Activated CD4-positive, alpha-beta T cell treated with anti-CD3 and anti-CD28 coated beads for 36 hours (primary cell): Measurements from ENCODE around the gene RADIL. TPM values are rescaled to one million over a fixed set of nuclear protein-coding genes. Genes with fewer than 3 reads are reported as not detected.
A peak's percentile ranks its signal among the peaks of the same experiment; 100 is the strongest.

ENCODE experiments used
- ATAC-seq: fragments of 200-7000 bp; cut with Tn5 transposase; one replicate; pipeline ENCODE4 v1.10.0; 2021; ENCODE audit warnings: mild to moderate bottlenecking, moderate library complexity
- CTCF ChIA-PET: fragments of 350-600 bp; sonication (Branson Sonifier 250); formaldehyde crosslinking; loops from one replicate; lab custom pipeline; 2021; ENCODE audit warnings: antibody characterized with exemption; lab: Charles Lee
- POLR2A ChIA-PET: fragments of 350-600 bp; sonication (Branson Sonifier 250); formaldehyde crosslinking; loops from one replicate; lab custom pipeline; 2021; ENCODE audit warnings: antibody characterized with exemption, inconsistent platforms; lab: Charles Lee
- DNase-seq: peaks from one replicate; pipeline ENCODE4 v3.0.0-alpha.2; 2020
- H3K27ac Mint-ChIP-seq: one replicate; pipeline ENCODE4 v1.8.0; 2021; ENCODE audit warnings: mixed read lengths
- H3K27me3 Mint-ChIP-seq: one replicate; pipeline ENCODE4 v1.8.0; 2021; ENCODE audit warnings: mixed read lengths
- H3K36me3 Mint-ChIP-seq: one replicate; pipeline ENCODE4 v1.8.0; 2021; ENCODE audit warnings: low read depth, mixed read lengths
- H3K4me1 Mint-ChIP-seq: one replicate; pipeline ENCODE4 v1.8.0; 2021; ENCODE audit warnings: mixed read lengths
- H3K4me3 Mint-ChIP-seq: one replicate; pipeline ENCODE4 v1.8.0; 2021; ENCODE audit warnings: mild to moderate bottlenecking, moderate library complexity, mixed read lengths
- H3K9me3 Mint-ChIP-seq: one replicate; pipeline ENCODE4 v1.8.0; 2021; ENCODE audit warnings: low read depth, mixed read lengths
- intact Hi-C, 2 experiments: fragments of 100-400 bp; cut with DNase I in 1 of 2; cut with micrococcal nuclease in 1 of 2; formaldehyde crosslinking; loops; one replicate each; pipeline versions ENCODE4 v1.14.2 to v1.15.1; 2022 to 2024; cut with DNase I, micrococcal nuclease
- total RNA-seq, 2 experiments: library from RNA; stranded (reverse); gene quantifications; one replicate each; pipeline ENCODE4 v1.2.3, GENCODE V29; 2021

Gene RADIL
- total RNA-seq, 2 experiments from 2014 or later, result 0.42 to 0.69 TPM

GRCh38 chr7:4792537-4793126, 90.9 kb downstream of the RADIL start:
- Mint-ChIP-seq H3K27me3 (no peaks in the 10 kb centered on the region), H3K9me3 (no peaks in the 10 kb centered on the region), H3K27ac (no peak overlapping the region), H3K36me3 (peaks cover 10% of the 10 kb centered on the region), H3K4me3 (no peak overlapping the region), H3K4me1 (peaks cover 6% of the 10 kb centered on the region)
- ATAC-seq (peak; percentile 38), DNase-seq (peak; percentile 52)
- POLR2A ChIA-PET, result interaction anchor here (1.4 kb wide), 1 partner anchor 17 kb away, joined by 8 read pairs; the partner anchor contains the start of gene AP5Z1
- CTCF ChIA-PET, result interaction anchor here (0.6 to 3.9 kb wide), 12 partner anchors 9 to 145 kb away, joined by 3 to 24 read pairs (median 4); partner anchors contain the start of genes AP5Z1 and RADIL
- intact Hi-C loops, result loop anchor here (1.0 to 5.0 kb wide), 3 partner anchors 17 to 1950 kb away; partner anchors contain the start of genes RADIL (in 2 of the 2), AP5Z1 (in 1 of the 2) and GNA12 (in 1 of the 2)

- CTCF ChIA-PET, result interaction anchor here (0.5 to 3.9 kb wide), 13 partner anchors 10 to 145 kb away, joined by 3 to 24 read pairs (median 4); partner anchors contain the start of genes AP5Z1 and RADIL
- H3K27me3 Mint-ChIP-seq, result no peaks in the 10 kb centered on the region
- intact Hi-C loops, result loop anchor here (1.0 to 5.0 kb wide), 3 partner anchors 17 to 1950 kb away; partner anchors contain the start of genes RADIL (in 2 of the 2), AP5Z1 (in 1 of the 2) and GNA12 (in 1 of the 2)
- peaks cover 6% of the 10 kb centered on the region for H3K4me1 Mint-ChIP-seq
- no peaks in the 10 kb centered on the region for H3K9me3 Mint-ChIP-seq
- ATAC-seq (peak; percentile 93), DNase-seq (peak; percentile 93)
- no peak overlapping the region for H3K4me3 Mint-ChIP-seq
- peaks cover 10% of the 10 kb centered on the region for H3K36me3 Mint-ChIP-seq
- POLR2A ChIA-PET, result interaction anchor here (0.6 to 1.4 kb wide), 2 partner anchors 16 to 72 kb away, joined by 3 to 8 read pairs; partner anchors contain the start of gene AP5Z1
- no peak overlapping the region for H3K27ac Mint-ChIP-seq
Measured at GRCh38 chr7:4791738-4792536, 91.6 kb downstream of the RADIL start.

GRCh38 chr7:4791101-4791737, 92.3 kb downstream of the RADIL start:
- Mint-ChIP-seq H3K4me3 (no peak overlapping the region), H3K9me3 (no peaks in the 10 kb centered on the region), H3K36me3 (peaks cover 10% of the 10 kb centered on the region), H3K4me1 (peaks cover 6% of the 10 kb centered on the region), H3K27me3 (no peaks in the 10 kb centered on the region), H3K27ac (no peak overlapping the region)
- no peak for DNase-seq
- CTCF ChIA-PET, result interaction anchor here (1.2 to 3.9 kb wide), 5 partner anchors 13 to 93 kb away, joined by 3 to 24 read pairs (median 5); partner anchors contain the start of genes AP5Z1 and RADIL
- no peak for ATAC-seq
- intact Hi-C loops, result loop anchor here in 1 of 2 experiments (5.0 kb wide), 1 partner anchor 1949 kb away; the partner anchor contains the start of gene GNA12
- POLR2A ChIA-PET, result interaction anchor here (1.0 to 1.4 kb wide), 2 partner anchors 15 to 16 kb away, joined by 3 to 8 read pairs; partner anchors contain the start of gene AP5Z1

- intact Hi-C loops, result loop anchor here in 1 of 2 experiments (5.0 kb wide), 1 partner anchor 1948 kb away; the partner anchor contains the start of gene GNA12
- POLR2A ChIA-PET, result interaction anchor here (1.0 kb wide), 1 partner anchor 14 kb away, joined by 3 read pairs; no protein-coding TSS in a partner anchor
- CTCF ChIA-PET, result interaction anchor here (3.9 kb wide), 1 partner anchor 15 kb away, joined by 19 read pairs; the partner anchor contains the start of gene AP5Z1
Measured at GRCh38 chr7:4790516-4790991, 93.0 kb downstream of the RADIL start.

GRCh38 chr7:4790078-4790465, 93.4 kb downstream of the RADIL start:
- H3K27me3 Mint-ChIP-seq, result no peaks in the 10 kb centered on the region
- peaks cover 14% of the 10 kb centered on the region for H3K36me3 Mint-ChIP-seq
- ChIA-PET POLR2A (no interaction called here), CTCF (interaction anchor here (1.2 kb wide), 1 partner anchor 14 kb away, joined by 4 read pairs; no protein-coding TSS in a partner anchor)
- ATAC-seq (no peak), DNase-seq (no peak)
- no peak overlapping the region for H3K4me3 Mint-ChIP-seq
- no peaks in the 10 kb centered on the region for H3K9me3 Mint-ChIP-seq
- peaks cover 6% of the 10 kb centered on the region for H3K4me1 Mint-ChIP-seq
- no peak overlapping the region for H3K27ac Mint-ChIP-seq
- intact Hi-C loops, result loop anchor here in 1 of 2 experiments (5.0 kb wide), 1 partner anchor 1948 kb away; the partner anchor contains the start of gene GNA12

More at GRCh38 chr7:4790516-4790991, 93.0 kb downstream of the RADIL start:
- Mint-ChIP-seq H3K36me3 (peaks cover 14% of the 10 kb centered on the region), H3K27me3 (no peaks in the 10 kb centered on the region), H3K27ac (no peak overlapping the region), H3K9me3 (no peaks in the 10 kb centered on the region), H3K4me3 (no peak overlapping the region), H3K4me1 (peaks cover 6% of the 10 kb centered on the region)
- DNase-seq (no peak), ATAC-seq (no peak)

GRCh38 chr7:4789194-4790077, 94.1 kb downstream of the RADIL start:
- Mint-ChIP-seq H3K4me1 (peaks cover 6% of the 10 kb centered on the region), H3K27me3 (no peaks in the 10 kb centered on the region), H3K9me3 (no peaks in the 10 kb centered on the region), H3K4me3 (no peak overlapping the region), H3K27ac (no peak overlapping the region), H3K36me3 (peaks cover 14% of the 10 kb centered on the region)
- CTCF ChIA-PET, result interaction anchor here (0.6 to 1.2 kb wide), 2 partner anchors 8 to 13 kb away, joined by 3 to 4 read pairs; no protein-coding TSS in a partner anchor
- DNase-seq (no peak), ATAC-seq (no peak)
- intact Hi-C loops, result loop anchor here in 1 of 2 experiments (5.0 kb wide), 1 partner anchor 1947 kb away; the partner anchor contains the start of gene GNA12
- POLR2A ChIA-PET, result no interaction called here

- no peaks in the 10 kb centered on the region for H3K27me3 Mint-ChIP-seq
- H3K36me3 Mint-ChIP-seq, result peaks cover 14% of the 10 kb centered on the region
- intact Hi-C loops, result no loop called here
- H3K4me1 Mint-ChIP-seq, result peaks cover 2% of the 10 kb centered on the region
- no peak overlapping the region for H3K27ac Mint-ChIP-seq
- H3K4me3 Mint-ChIP-seq, result no peak overlapping the region
- POLR2A ChIA-PET, result no interaction called here
- no peak for ATAC-seq
- no peaks in the 10 kb centered on the region for H3K9me3 Mint-ChIP-seq
- CTCF ChIA-PET, result interaction anchor here (0.6 to 1.2 kb wide), 2 partner anchors 9 to 12 kb away, joined by 3 to 4 read pairs; no protein-coding TSS in a partner anchor
- DNase-seq, result no peak
Measured at GRCh38 chr7:4788627-4789189, 94.8 kb downstream of the RADIL start.

GRCh38 chr7:4787947-4788626, 95.4 kb downstream of the RADIL start:
- H3K4me1 Mint-ChIP-seq, result peaks cover 2% of the 10 kb centered on the region
- H3K4me3 Mint-ChIP-seq, result no peak overlapping the region
- H3K9me3 Mint-ChIP-seq, result no peaks in the 10 kb centered on the region
- peaks cover 14% of the 10 kb centered on the region for H3K36me3 Mint-ChIP-seq
- ChIA-PET CTCF (interaction anchor here (0.6 kb wide), 1 partner anchor 299 kb away, joined by 3 read pairs; no protein-coding TSS in a partner anchor), POLR2A (no interaction called here)
- intact Hi-C loops, result no loop called here
- ATAC-seq (no peak), DNase-seq (no peak)
- H3K27ac Mint-ChIP-seq, result no peak overlapping the region
- H3K27me3 Mint-ChIP-seq, result no peaks in the 10 kb centered on the region

- DNase-seq, result no peak
- H3K4me1 Mint-ChIP-seq, result peaks cover 2% of the 10 kb centered on the region
- POLR2A ChIA-PET, result no interaction called here
- H3K27ac Mint-ChIP-seq, result no peak overlapping the region
- CTCF ChIA-PET, result interaction anchor here (0.6 kb wide), 1 partner anchor 300 kb away, joined by 3 read pairs; no protein-coding TSS in a partner anchor
- no peaks in the 10 kb centered on the region for H3K9me3 Mint-ChIP-seq
- intact Hi-C loops, result no loop called here
- peaks cover 14% of the 10 kb centered on the region for H3K36me3 Mint-ChIP-seq
- H3K4me3 Mint-ChIP-seq, result no peak overlapping the region
- no peak for ATAC-seq
- no peaks in the 10 kb centered on the region for H3K27me3 Mint-ChIP-seq
Measured at GRCh38 chr7:4787541-4787940, 96.0 kb downstream of the RADIL start.
